OCI-LY3 (cell line): ENCODE data around the gene CRELD2.

Experiments
- H2AFZ ChIP-seq: fragments of 200-600, 300-600 bp; shearing (Covaris generic); 2 replicates; pipeline ENCODE4 v1.6.0; 2014; ENCODE audit warnings: antibody characterized with exemption, low read depth, low read length
- H3K27ac ChIP-seq: fragments of 200-600, 300-600 bp; sonication (generic); 2 replicates; pipeline ENCODE4 v1.5.1; 2014; ENCODE audit warnings: mild to moderate bottlenecking, low read length, moderate library complexity, mixed read lengths
- H3K27me3 ChIP-seq: fragments of 200-600, 300-600 bp; sonication (generic); 2 replicates; pipeline ENCODE4 v1.6.1; 2014; ENCODE audit warnings: low read depth, low read length, mixed read lengths
- H3K36me3 ChIP-seq: fragments of 200-600, 300-600 bp; sonication (generic); replicated peaks from 2 replicates; pipeline ENCODE3; 2014; ENCODE audit warnings: low read depth, low read length, mixed read lengths
- H3K4me1 ChIP-seq: fragments of 300-600, 200-600 bp; sonication (generic); 2 replicates; pipeline ENCODE4 v1.6.1; 2014; ENCODE audit warnings: low read length, mixed read lengths
- H3K4me2 ChIP-seq: fragments of 200-600, 300-600 bp; sonication (generic); 2 replicates; pipeline ENCODE4 v1.6.1; 2014; ENCODE audit warnings: low read length, mixed read lengths
- H3K4me3 ChIP-seq: fragments of 300-600, 200-600 bp; sonication (generic); 2 replicates; pipeline ENCODE4 v1.5.1; 2014; ENCODE audit warnings: antibody characterized with exemption, mild to moderate bottlenecking, low read length, moderate library complexity
- H3K79me2 ChIP-seq: fragments of 300-600, 200-600 bp; shearing (Covaris generic); 2 replicates; pipeline ENCODE4 v1.6.1; 2014; ENCODE audit warnings: mild to moderate bottlenecking, low read length, mixed read lengths
- H3K9ac ChIP-seq: fragments of 300-600, 200-600 bp; shearing (Covaris generic); 2 replicates; pipeline ENCODE4 v1.6.0; 2014; ENCODE audit warnings: mild to moderate bottlenecking, low read length, moderate library complexity
- H3K9me3 ChIP-seq: fragments of 200-600, 300-600 bp; shearing (Covaris generic); 2 replicates; pipeline ENCODE4 v1.6.1; 2014; ENCODE audit warnings: low read length, mixed read lengths; ENCODE audit not compliant: insufficient read depth
- H4K20me1 ChIP-seq: fragments of 200-600, 300-600 bp; sonication (generic); 2 replicates; pipeline ENCODE4 v1.6.1; 2016; ENCODE audit warnings: low read length, mixed read lengths; ENCODE audit not compliant: insufficient read depth
- CTCF ChIP-seq: fragments of 200-600, 300-600 bp; sonication (generic); IDR thresholded peaks from 2 replicates; pipeline ENCODE4 v1.5.1; 2014; ENCODE audit warnings: antibody characterized with exemption, low read length, low read depth
- EZH2phosphoT487 ChIP-seq: fragments of 200-600 bp; shearing (Covaris generic); IDR thresholded peaks from 2 replicates; pipeline ENCODE4 v1.6.1; 2018; ENCODE audit warnings: antibody characterized with exemption, mixed run types, low read depth

The CRELD2 gene

DNA sequence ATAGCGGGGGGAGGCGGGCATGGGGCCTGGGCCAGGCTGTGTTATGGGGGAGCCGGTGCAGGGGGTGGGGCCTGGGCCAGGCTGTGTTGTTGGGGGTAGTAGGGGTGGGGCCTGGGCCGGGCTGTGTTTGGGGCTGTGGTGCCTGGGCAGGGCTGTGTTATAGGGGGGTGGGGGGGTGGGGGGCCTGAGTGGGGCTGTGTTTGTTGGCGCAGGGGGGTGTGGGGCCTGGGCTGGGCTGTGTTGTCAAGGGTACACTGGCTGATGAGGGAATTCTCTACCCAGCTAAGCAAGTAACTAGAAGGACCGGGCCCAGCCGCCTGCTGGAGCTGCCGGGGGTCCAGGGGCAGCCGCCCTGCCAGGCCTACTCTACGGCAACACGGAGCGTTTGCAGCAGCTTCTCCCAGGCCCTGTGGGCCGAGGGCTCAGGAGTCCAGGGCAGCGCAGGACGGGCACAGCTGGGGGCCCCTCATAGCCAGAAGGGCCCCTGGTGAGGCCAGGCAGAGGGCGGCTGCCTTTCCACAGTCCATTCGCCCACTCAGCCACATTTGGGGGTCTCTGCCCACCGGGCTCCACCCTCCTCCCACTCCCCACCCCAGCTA is 32.1 kb downstream of the CRELD2 start:
- H3K4me2 ChIP-seq = peak overlapping the region; percentile 40
- H3K27ac ChIP-seq = no peak overlapping the region
- peaks cover 14% of the 10 kb centered on the region for H3K4me1 ChIP-seq
- no peaks in the 10 kb centered on the region for H3K79me2 ChIP-seq
- no peaks in the 10 kb centered on the region for H4K20me1 ChIP-seq
- TF ChIP-seq CTCF (no peak), EZH2phosphoT487 (no peak)
- no peaks in the 10 kb centered on the region for H3K36me3 ChIP-seq
- H3K9me3 ChIP-seq = no peaks in the 10 kb centered on the region
- H3K27me3 ChIP-seq = no peaks in the 10 kb centered on the region
- no peak overlapping the region for H3K9ac ChIP-seq
- H2AFZ ChIP-seq = no peak overlapping the region
- H3K4me3 ChIP-seq = no peak overlapping the region

DNA sequence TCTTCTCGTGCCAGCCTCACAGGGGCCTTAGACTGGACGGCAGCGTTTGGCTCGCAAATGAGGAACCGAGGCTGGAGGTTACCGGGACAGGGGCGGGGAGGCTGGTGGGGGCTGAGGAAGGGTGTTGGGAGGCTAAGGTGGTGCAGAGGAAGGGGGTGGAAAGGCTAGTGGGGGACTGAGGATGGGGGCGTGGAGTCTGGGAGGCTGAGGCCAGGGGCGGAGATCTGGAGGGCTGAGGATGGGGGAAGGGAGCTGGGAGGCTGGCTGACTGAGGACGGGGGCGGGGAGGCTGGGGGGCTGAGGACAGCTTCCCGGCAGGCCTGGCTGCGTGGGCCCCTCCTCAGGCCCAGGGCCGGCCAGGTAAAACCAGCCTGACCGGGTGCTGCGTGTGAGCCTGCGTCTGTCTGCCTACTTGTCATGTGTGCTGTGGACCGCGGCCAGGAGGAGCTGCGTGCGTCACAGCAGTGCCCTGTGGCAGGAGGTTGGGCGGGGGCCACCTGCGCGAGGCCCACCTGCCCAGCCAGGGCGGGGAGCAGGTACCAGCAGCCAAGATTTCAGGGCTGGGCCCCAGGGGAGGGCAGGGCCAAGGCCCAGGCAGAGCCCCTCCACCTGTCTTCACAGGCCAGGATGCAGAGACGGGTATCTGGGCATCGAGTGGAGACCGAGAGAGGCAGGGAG is 32.7 kb downstream of the CRELD2 start:
- Histone ChIP-seq H3K27me3 (no peaks in the 10 kb centered on the region), H3K27ac (no peak overlapping the region), H3K4me1 (peaks cover 9% of the 10 kb centered on the region), H2AFZ (no peak overlapping the region), H4K20me1 (no peaks in the 10 kb centered on the region), H3K4me3 (no peak overlapping the region), H3K9ac (no peak overlapping the region), H3K79me2 (no peaks in the 10 kb centered on the region), H3K36me3 (no peaks in the 10 kb centered on the region), H3K9me3 (no peaks in the 10 kb centered on the region), H3K4me2 (peak overlapping the region; percentile 40)
- TF ChIP-seq EZH2phosphoT487 = no peak
- no peak for TF ChIP-seq CTCF

DNA sequence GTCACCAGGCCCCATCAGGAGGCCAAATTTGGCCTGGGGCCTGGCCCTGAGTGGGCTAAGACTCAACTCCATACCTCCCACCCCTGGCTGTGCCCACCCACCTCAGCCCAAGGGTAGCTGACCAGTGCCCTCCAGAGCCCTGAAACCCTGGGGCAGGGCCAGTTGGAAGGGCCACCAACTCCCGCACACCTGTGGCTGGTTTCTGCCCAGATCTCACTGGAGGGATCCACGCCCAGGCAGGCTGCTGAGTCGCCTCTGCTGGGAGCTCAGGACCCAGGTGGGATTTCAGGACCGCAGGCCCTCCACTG is 33.2 kb downstream of the CRELD2 start:
- H3K4me3 ChIP-seq = no peak overlapping the region
- H3K79me2 ChIP-seq = no peaks in the 10 kb centered on the region
- no peaks in the 10 kb centered on the region for H3K9me3 ChIP-seq
- H3K27me3 ChIP-seq = no peaks in the 10 kb centered on the region
- no peaks in the 10 kb centered on the region for H3K36me3 ChIP-seq
- no peak overlapping the region for H3K9ac ChIP-seq
- no peak overlapping the region for H3K4me2 ChIP-seq
- H2AFZ ChIP-seq = no peak overlapping the region
- H4K20me1 ChIP-seq = no peaks in the 10 kb centered on the region
- no peak overlapping the region for H3K27ac ChIP-seq
- H3K4me1 ChIP-seq = peaks cover 9% of the 10 kb centered on the region
- TF ChIP-seq CTCF (no peak), EZH2phosphoT487 (no peak)

- Histone ChIP-seq H3K4me1 (peaks cover 9% of the 10 kb centered on the region), H3K9ac (no peak overlapping the region), H3K4me3 (no peak overlapping the region), H3K36me3 (no peaks in the 10 kb centered on the region), H3K27ac (no peak overlapping the region), H3K9me3 (no peaks in the 10 kb centered on the region), H3K27me3 (no peaks in the 10 kb centered on the region), H2AFZ (no peak overlapping the region), H3K79me2 (no peaks in the 10 kb centered on the region), H4K20me1 (no peaks in the 10 kb centered on the region), H3K4me2 (no peak overlapping the region)
- TF ChIP-seq EZH2phosphoT487 (no peak), CTCF (no peak)
Measured at GRCh38 chr22:49951986-49952896, 33.8 kb downstream of the CRELD2 start.
